Prostate gland (tissue), 2 donors: ENCODE measurements around the gene SLC35D1. TPM values are rescaled to one million over a fixed set of nuclear protein-coding genes. Genes with fewer than 3 reads are reported as not detected.

Experiments
- DNase-seq: peaks from one replicate; pipeline ENCODE4 v3.0.0-alpha.2; 2019; ENCODE audit warnings: low spot score
- H3K27ac ChIP-seq, 2 donors: fragments of 200-600 bp; sonication (generic); 2 replicates each; pipeline ENCODE4 v1.5.1; 2017 to 2019
- H3K27me3 ChIP-seq: fragments of 200-600 bp; sonication (generic); replicated peaks from 2 replicates; pipeline ENCODE4 v1.5.1; 2019; ENCODE audit not compliant: insufficient read depth
- H3K36me3 ChIP-seq, 2 donors: fragments of 200-600 bp; sonication (generic); 1 replicate in 1 of 2; 2 replicates in 1 of 2; pipeline versions ENCODE4 v1.5.1 to v1.8.1; 2017 to 2019
- H3K4me1 ChIP-seq: fragments of 200-600 bp; sonication (generic); replicated peaks from 2 replicates; pipeline ENCODE4 v1.5.1; 2019
- H3K4me3 ChIP-seq, 2 donors: fragments of 200-600 bp; sonication (generic); 2 replicates each; pipeline ENCODE4 v1.5.1; 2017 to 2019
- H3K9me3 ChIP-seq: fragments of 200-600 bp; sonication (generic); 2 replicates; pipeline ENCODE4 v1.5.1; 2017
- CTCF ChIP-seq, 4 experiments: fragments of 200-600 bp in 2 of 4; fragments of 450-650 bp in 2 of 4; sonication (generic) in 2 of 4; IDR thresholded peaks; 1 replicate in 3 of 4; 2 replicates in 1 of 4; pipeline ENCODE4 v1.5.1; 2016 to 2019; ENCODE audit warnings: antibody characterized with exemption in 4 of 4, mild to moderate bottlenecking in 2 of 4, moderate library complexity in 2 of 4
- POLR2A ChIP-seq: fragments of 450-650 bp; IDR thresholded peaks from one replicate; pipeline ENCODE4 v1.6.1; 2016; ENCODE audit warnings: antibody characterized with exemption, mild to moderate bottlenecking
- POLR2AphosphoS5 ChIP-seq: sonication (generic); formaldehyde crosslinking; IDR thresholded peaks from one replicate; pipeline ENCODE4 v1.6.1; 2017; ENCODE audit warnings: antibody characterized with exemption
- WGBS: methylation state at CpG from one replicate; pipeline ENCODE4 v1.1.5; 2018; 5-methylcytosine and 5-hydroxymethylcytosine counted together
- intact Hi-C: fragments of 100-400 bp; cut with DNase I; formaldehyde crosslinking; loops from one replicate; pipeline ENCODE4 v1.14.2; 2022
- total RNA-seq, 2 donors: library from RNA; depleted of rRNA; stranded (reverse); fragments of >200 nt; gene quantifications; one replicate each; pipeline ENCODE4 v1.1.0, GENCODE V29; 2016

Gene SLC35D1
- total RNA-seq, 2 donors from 2014 or later: 13.0 to 13.2 TPM

DNA sequence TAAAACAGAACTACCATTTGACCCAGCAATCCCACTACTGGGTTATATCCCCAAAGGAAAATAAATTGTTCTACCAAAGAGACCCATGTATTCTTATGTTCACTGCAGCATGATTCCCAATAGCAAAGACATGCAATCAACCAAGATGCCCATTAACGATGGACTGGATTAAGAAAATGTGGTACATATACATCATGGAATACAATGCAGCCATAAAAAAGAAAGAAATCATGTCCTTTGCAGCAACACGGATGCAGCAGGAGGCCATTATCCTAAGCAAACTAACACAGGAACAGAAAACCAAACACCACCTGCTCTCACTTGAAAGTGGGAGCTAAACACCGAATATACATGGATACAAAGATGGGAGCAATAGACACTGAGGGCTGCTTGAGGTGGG is 44.2 kb downstream of the SLC35D1 start:
- intact Hi-C loops: no loop called here
- no peaks in the 10 kb centered on the region for H3K27me3 ChIP-seq
- TF ChIP-seq POLR2A: no peak
- TF ChIP-seq POLR2AphosphoS5: no peak
- TF ChIP-seq CTCF (IDR thresholded peaks at IDR 0.05): no peak
- no peak for DNase-seq
- no peak overlapping the region for H3K27ac ChIP-seq
- 97% methylated on average over 3 of the region's 3 CpGs for WGBS
- H3K4me3 ChIP-seq: no peak overlapping the region
- H3K4me1 ChIP-seq: no peaks in the 10 kb centered on the region
- no peaks in the 10 kb centered on the region for H3K36me3 ChIP-seq
- no peaks in the 10 kb centered on the region for H3K9me3 ChIP-seq

- no peak overlapping the region for H3K27ac ChIP-seq
- H3K4me3 ChIP-seq: no peak overlapping the region
- TF ChIP-seq POLR2A (no peak), CTCF (IDR thresholded peaks at IDR 0.05) (no peak), POLR2AphosphoS5 (no peak)
- WGBS: 86% methylated on average over 8 of the region's 8 CpGs
- H3K4me1 ChIP-seq: no peaks in the 10 kb centered on the region
- DNase-seq: no peak
- intact Hi-C loops: no loop called here
- no peaks in the 10 kb centered on the region for H3K27me3 ChIP-seq
- no peaks in the 10 kb centered on the region for H3K36me3 ChIP-seq
- no peaks in the 10 kb centered on the region for H3K9me3 ChIP-seq
Observed at GRCh38 chr1:67005068-67005467, 48.9 kb downstream of the SLC35D1 start.

- Histone ChIP-seq H3K9me3 (no peaks in the 10 kb centered on the region), H3K27ac (no peak overlapping the region), H3K4me3 (no peak overlapping the region), H3K36me3 (no peaks in the 10 kb centered on the region), H3K27me3 (no peaks in the 10 kb centered on the region), H3K4me1 (no peaks in the 10 kb centered on the region)
- TF ChIP-seq POLR2AphosphoS5 (no peak), POLR2A (no peak), CTCF (IDR thresholded peaks at IDR 0.05) (no peak)
- WGBS: 58% methylated on average over 1 of the region's 1 CpG
- intact Hi-C loops: no loop called here
- no peak for DNase-seq
Observed at GRCh38 chr1:67004176-67004575, 49.8 kb downstream of the SLC35D1 start.

GRCh38 chr1:67001682-67002425 is 52.1 kb downstream of the SLC35D1 start:
- intact Hi-C loops: no loop called here
- no peaks in the 10 kb centered on the region for H3K9me3 ChIP-seq
- no peaks in the 10 kb centered on the region for H3K27me3 ChIP-seq
- no peaks in the 10 kb centered on the region for H3K4me1 ChIP-seq
- H3K36me3 ChIP-seq: no peaks in the 10 kb centered on the region
- DNase-seq: no peak
- H3K27ac ChIP-seq: no peak overlapping the region
- no peak overlapping the region for H3K4me3 ChIP-seq
- TF ChIP-seq CTCF (IDR thresholded peaks at IDR 0.05): no peak
- TF ChIP-seq POLR2A: no peak
- no peak for TF ChIP-seq POLR2AphosphoS5
- WGBS: 79% methylated on average over 5 of the region's 5 CpGs
